Small intestine (tissue), 7 donors: ENCODE measurements around the gene TNFSF13. TPM values are rescaled to one million over a fixed set of nuclear protein-coding genes. Genes with fewer than 3 reads are reported as not detected.

Experiments used
- DNase-seq, 2 donors: peaks; one replicate each; pipeline versions ENCODE4 v3.0.0 to v3.0.0-alpha.2; 2013
- FAIRE-seq: peaks from 2 replicates; lab custom pipeline; 2012; peaks lifted over from hg19 to GRCh38; lab: Jason Lieb, UNC
- H3K27ac ChIP-seq, 3 donors: one replicate each; pipeline ENCODE4 v1.5.1; 2013; ENCODE audit warnings: low read length in 2 of 3, mild to moderate bottlenecking in 2 of 3, control low read depth in 1 of 3, inconsistent platforms in 1 of 3, low read depth in 1 of 3, moderate library complexity in 1 of 3
- H3K27me3 ChIP-seq, 3 donors: one replicate each; pipeline ENCODE4 v1.6.1; 2013; ENCODE audit warnings: low read length in 3 of 3, inconsistent platforms in 1 of 3; ENCODE audit not compliant: control insufficient read depth in 3 of 3, insufficient read depth in 3 of 3
- H3K36me3 ChIP-seq, 3 donors: one replicate each; pipeline ENCODE4 v1.6.1; 2013; ENCODE audit warnings: low read length in 3 of 3, inconsistent platforms in 1 of 3, low read depth in 1 of 3, mild to moderate bottlenecking in 1 of 3, moderate library complexity in 1 of 3; ENCODE audit not compliant: control insufficient read depth in 3 of 3, insufficient read depth in 2 of 3
- H3K4me1 ChIP-seq, 3 donors: one replicate each; pipeline ENCODE4 v1.6.1; 2013; ENCODE audit warnings: low read length in 2 of 3, inconsistent platforms in 1 of 3, low read depth in 1 of 3, mild to moderate bottlenecking in 1 of 3, moderate library complexity in 1 of 3; ENCODE audit not compliant: control insufficient read depth in 3 of 3, insufficient read depth in 2 of 3
- H3K4me3 ChIP-seq, 3 donors: one replicate each; pipeline ENCODE4 v1.5.1; 2013; ENCODE audit warnings: low read length in 3 of 3, control low read depth in 1 of 3, inconsistent platforms in 1 of 3, low read depth in 1 of 3, mild to moderate bottlenecking in 1 of 3, moderate library complexity in 1 of 3
- H3K9me3 ChIP-seq, 2 donors: one replicate each; pipeline ENCODE4 v1.6.1; 2013; ENCODE audit warnings: low read depth in 1 of 2, low read length in 1 of 2; ENCODE audit not compliant: control insufficient read depth in 2 of 2, insufficient read depth in 1 of 2
- WGBS, 3 donors: extraction: QIAGEN DNeasy Blood & Tissue Kit; methylation state at CpG; one replicate each; pipeline ENCODE4 v1.1.7; 2013; 5-methylcytosine and 5-hydroxymethylcytosine counted together
- polyA plus RNA-seq, 4 donors: library from polyadenylated mRNA; stranded (reverse) in 3 of 4; unstranded in 1 of 4; fragments of 200-250 nt in 3 of 4; fragments of 120-200 nt in 1 of 4; gene quantifications; one replicate each; pipeline versions ENCODE4 v1.2.1 to v1.2.3, GENCODE V29; 2013
- donor health status: healthy with polysubstance abuse.
- donor health status: control.
- donor health status: control.
- donor health status: Bipolar disorder and iron deficiency.
- donor health status: healthy.

TNFSF13 gene
- polyA plus RNA-seq, 4 donors, result 23.0 to 107 (median 28.5) TPM

GRCh38 chr17:7580604-7581575 is 22.3 kb downstream of the TNFSF13 start:
- Histone ChIP-seq H3K36me3 (peaks cover 10 to 78% (median 19%) of the 10 kb centered on the region in 3 donors), H3K27me3 (no peaks in the 10 kb centered on the region), H3K4me1 (peaks cover 3 to 60% (median 11%) of the 10 kb centered on the region in 3 donors), H3K9me3 (peaks cover 0 to 6% of the 10 kb centered on the region in 2 donors), H3K27ac (peak overlapping the region; percentile 95 to 97 (median 97)), H3K4me3 (peak overlapping the region in 2 of 3 donors; percentile 67 to 69)
- WGBS, 3 donors, result 66 to 79% (median 71%) methylated on average over 23 of the region's 23 CpGs
- DNase-seq, result peak in 1 of 2 donors; percentile 26
- no peak for FAIRE-seq

- H3K27ac ChIP-seq, result peak overlapping the region; percentile 83 to 98 (median 89)
- DNase-seq (peak in 1 of 2 donors; percentile 39), FAIRE-seq (no peak)
- peaks cover 0 to 6% of the 10 kb centered on the region in 2 donors for H3K9me3 ChIP-seq
- peak overlapping the region in 2 of 3 donors; percentile 53 to 78 for H3K4me3 ChIP-seq
- WGBS, 3 donors, result 86 to 88% (median 87%) methylated on average over 31 to 36 of the region's 36 CpGs
- H3K36me3 ChIP-seq, result peaks cover 3 to 77% (median 8%) of the 10 kb centered on the region in 3 donors
- peaks cover 3 to 56% (median 11%) of the 10 kb centered on the region in 3 donors for H3K4me1 ChIP-seq
- no peaks in the 10 kb centered on the region for H3K27me3 ChIP-seq
Measured at GRCh38 chr17:7582396-7583252, 24.1 kb downstream of the TNFSF13 start.

GRCh38 chr17:7583253-7584109 is 24.9 kb downstream of the TNFSF13 start, which contains the start of gene MPDU1:
Gene MPDU1 (plus strand): TSS chr17:7583852. CDS start chr17:7583863, 11 bp downstream.
- Histone ChIP-seq H3K4me1 (peaks cover 3 to 51% (median 11%) of the 10 kb centered on the region in 3 donors), H3K36me3 (peaks cover 0 to 77% (median 7%) of the 10 kb centered on the region in 3 donors), H3K9me3 (peaks cover 0 to 6% of the 10 kb centered on the region in 2 donors), H3K27ac (peak within 1 kb of the TSS; percentile 83 to 98 (median 89)), H3K27me3 (no peaks in the 10 kb centered on the region), H3K4me3 (peak within 1 kb of the TSS; percentile 37 to 78 (median 53))
- no peak for FAIRE-seq
- WGBS, 3 donors, result 15 to 20% (median 16%) methylated on average over 69 of the region's 69 CpGs
- DNase-seq, result peak; percentile 95 to 99

GRCh38 chr17:7586673-7587419 is 28.3 kb downstream of the TNFSF13 start:
- no peak overlapping the region for H3K27ac ChIP-seq
- H3K4me3 ChIP-seq, result no peak overlapping the region
- peaks cover 0 to 6% of the 10 kb centered on the region in 2 donors for H3K9me3 ChIP-seq
- H3K4me1 ChIP-seq, result peaks cover 0 to 35% (median 10%) of the 10 kb centered on the region in 3 donors
- WGBS, 3 donors, result 37 to 67% (median 59%) methylated on average over 9 of the region's 9 CpGs
- no peaks in the 10 kb centered on the region for H3K27me3 ChIP-seq
- DNase-seq (peak; percentile 65 to 82), FAIRE-seq (no peak)
- peaks cover 6 to 80% (median 7%) of the 10 kb centered on the region in 3 donors for H3K36me3 ChIP-seq

- peaks cover 0 to 6% of the 10 kb centered on the region in 2 donors for H3K9me3 ChIP-seq
- no peak overlapping the region for H3K27ac ChIP-seq
- DNase-seq, result no peak
- 74 to 87% (median 85%) methylated on average over 11 to 12 of the region's 12 CpGs for WGBS, 3 donors
- peaks cover 11 to 80% (median 13%) of the 10 kb centered on the region in 3 donors for H3K36me3 ChIP-seq
- no peak for FAIRE-seq
- no peaks in the 10 kb centered on the region for H3K27me3 ChIP-seq
- H3K4me1 ChIP-seq, result peaks cover 0 to 29% (median 9%) of the 10 kb centered on the region in 3 donors
- no peak overlapping the region for H3K4me3 ChIP-seq
Measured at GRCh38 chr17:7587420-7588151, 29.0 kb downstream of the TNFSF13 start.

- WGBS, 3 donors, result 72 to 89% (median 85%) methylated on average over 17 to 30 of the region's 30 CpGs
Measured at GRCh38 chr17:7588553-7589203, 30.1 kb downstream of the TNFSF13 start.

More at GRCh38 chr17:7588553-7589203, 30.1 kb downstream of the TNFSF13 start:
- FAIRE-seq, result no peak
- H3K9me3 ChIP-seq, result no peaks in the 10 kb centered on the region
- peak overlapping the region in 1 of 3 donors; percentile 39 for H3K4me3 ChIP-seq
- no peaks in the 10 kb centered on the region for H3K27me3 ChIP-seq
- H3K4me1 ChIP-seq, result peaks cover 0 to 21% (median 3%) of the 10 kb centered on the region in 3 donors
- H3K36me3 ChIP-seq, result peaks cover 18 to 85% (median 22%) of the 10 kb centered on the region in 3 donors
- no peak for DNase-seq
- H3K27ac ChIP-seq, result peak overlapping the region in 1 of 3 donors; percentile 9
